HG02938 (cell line): ENCODE measurements around the gene LZIC.

Source experiments
- ATAC-seq: cut with Tn5 transposase; IDR thresholded peaks from one replicate; pipeline ENCODE4 v1.9.1; 2021; ENCODE audit warnings: mild to moderate bottlenecking, moderate library complexity; ENCODE audit not compliant: unreplicated experiment

Gene LZIC

DNA sequence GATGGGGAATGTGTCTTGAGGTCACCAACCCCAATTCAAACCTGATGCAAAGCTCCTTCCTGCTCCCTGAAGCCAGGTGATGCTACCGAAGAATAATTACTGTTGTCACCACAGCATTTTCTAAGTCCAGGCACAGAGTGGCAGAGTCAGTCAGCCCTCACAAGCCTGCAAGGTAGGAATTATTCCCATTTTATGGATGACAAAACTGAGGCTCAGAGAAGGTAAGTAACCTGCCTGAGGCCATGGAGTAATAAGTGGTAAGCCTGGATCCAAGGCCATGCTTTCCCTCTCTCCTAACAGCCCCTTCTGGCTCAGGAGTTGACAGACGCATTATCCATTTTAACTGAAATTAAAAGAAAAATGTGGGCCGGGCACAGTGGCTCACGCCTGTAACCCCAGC lies 56.1 kb downstream of the LZIC start:
- ATAC-seq: no peak

DNA sequence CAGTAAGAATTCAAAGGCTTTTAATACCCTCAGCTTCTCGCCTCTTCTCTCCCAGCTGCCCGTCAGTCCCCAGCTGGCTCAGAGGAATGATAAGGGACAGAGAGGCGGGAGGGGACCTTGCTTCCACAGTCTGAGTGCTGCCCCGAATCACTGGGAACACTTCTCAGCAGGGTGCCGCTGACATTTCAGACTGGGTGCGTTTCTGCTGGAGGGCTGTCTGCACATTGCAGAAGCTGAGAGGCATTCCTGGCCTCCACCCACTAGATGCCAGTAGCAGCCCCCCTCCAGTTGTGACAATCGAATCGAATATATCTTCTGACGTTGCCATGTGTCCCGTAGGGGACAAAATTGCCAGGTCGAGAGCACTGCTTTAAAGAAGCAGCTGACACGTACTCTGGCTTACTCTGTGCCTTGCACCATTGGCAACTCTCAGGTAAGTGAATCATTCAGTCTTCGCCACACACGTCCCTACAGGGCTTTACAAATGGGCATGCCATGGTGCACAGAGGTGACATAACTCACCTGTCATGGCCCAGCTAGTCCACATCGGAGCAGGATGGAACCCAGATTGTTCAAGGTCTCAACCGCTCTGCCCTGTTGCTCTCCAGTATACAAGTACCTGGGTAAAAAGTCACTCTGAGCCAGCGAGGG lies 57.0 kb downstream of the LZIC start:
- no peak for ATAC-seq

DNA sequence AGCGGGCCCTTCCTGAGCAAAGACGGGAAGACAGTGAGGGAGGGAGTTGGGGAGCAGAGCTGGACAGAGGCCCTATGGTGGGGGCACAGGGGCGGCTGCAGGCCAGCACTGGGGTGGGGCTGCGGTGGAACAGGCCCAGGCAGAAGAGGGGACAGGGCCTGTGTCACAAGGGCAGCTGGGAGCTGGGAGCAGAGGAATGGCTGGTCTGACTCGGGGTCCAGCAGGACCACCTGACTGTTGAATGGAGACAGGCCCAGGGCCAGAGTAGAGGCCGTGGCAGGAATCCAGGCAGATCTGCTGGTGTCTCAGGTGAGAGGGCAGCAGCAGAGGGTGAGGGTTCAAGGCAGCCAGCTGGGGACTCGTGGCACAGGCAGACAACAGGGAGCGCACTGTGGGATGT lies 58.4 kb downstream of the LZIC start:
- no peak for ATAC-seq

DNA sequence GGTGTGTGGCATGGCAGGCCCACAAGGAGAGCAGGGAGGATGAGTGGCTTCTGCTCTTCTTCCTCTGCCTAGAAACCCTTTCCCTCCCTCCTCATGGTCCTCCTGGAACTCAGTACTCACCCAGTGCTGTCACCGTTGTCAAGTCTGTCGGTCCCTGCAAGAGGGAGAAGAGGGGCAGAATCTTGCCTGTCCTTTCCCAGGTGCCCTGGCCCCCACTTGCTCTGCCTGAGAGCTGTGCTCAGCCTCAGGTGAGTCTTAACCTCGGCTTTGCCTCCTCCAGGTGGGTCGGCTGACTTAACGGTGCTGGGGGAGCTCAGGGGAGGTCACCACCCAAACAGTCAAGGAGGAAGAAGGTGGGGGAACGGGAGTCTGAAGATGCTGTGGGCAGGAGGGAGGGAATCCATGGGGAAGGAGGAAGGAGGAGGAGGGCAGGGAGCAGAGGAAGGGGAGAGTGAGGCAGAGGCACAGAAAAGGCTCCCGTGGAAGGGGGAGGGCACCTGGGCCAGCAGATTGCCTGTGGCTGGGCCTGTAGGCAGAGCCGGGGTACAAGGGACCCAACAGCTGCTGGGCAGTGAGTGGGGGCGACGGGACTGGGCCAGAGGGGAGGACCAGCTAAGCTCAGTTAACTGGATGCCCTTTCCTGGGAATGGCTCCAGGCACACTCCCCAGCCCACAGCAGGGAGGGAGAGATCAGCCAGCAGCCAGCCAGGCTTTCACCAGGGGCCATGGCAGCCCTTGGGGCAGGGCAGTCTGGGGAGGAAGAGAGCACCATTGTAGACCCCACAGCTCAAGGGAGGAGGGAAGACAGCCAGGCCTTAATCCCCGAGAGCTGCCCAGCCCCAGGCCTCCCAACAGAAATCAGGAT lies 59.4 kb downstream of the LZIC start:
- no peak for ATAC-seq

DNA sequence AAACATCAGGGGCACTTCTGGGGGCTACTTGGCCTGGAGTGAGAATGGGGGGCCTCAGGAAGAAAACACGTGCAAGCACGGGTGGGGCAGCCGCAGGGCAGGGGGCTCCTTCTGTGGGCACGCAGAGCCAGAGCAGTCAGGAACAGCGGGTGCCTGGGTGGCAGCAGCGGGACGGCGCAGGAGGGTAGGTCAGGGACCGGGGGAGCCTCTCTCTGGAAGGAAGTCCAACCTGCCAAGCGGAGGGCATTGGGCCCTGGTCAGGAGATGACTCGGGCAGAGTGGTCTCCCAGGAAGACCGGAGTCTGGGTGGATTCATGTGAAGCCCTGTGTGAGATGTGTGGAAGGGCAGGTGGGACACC lies 60.3 kb downstream of the LZIC start:
- no peak for ATAC-seq

DNA sequence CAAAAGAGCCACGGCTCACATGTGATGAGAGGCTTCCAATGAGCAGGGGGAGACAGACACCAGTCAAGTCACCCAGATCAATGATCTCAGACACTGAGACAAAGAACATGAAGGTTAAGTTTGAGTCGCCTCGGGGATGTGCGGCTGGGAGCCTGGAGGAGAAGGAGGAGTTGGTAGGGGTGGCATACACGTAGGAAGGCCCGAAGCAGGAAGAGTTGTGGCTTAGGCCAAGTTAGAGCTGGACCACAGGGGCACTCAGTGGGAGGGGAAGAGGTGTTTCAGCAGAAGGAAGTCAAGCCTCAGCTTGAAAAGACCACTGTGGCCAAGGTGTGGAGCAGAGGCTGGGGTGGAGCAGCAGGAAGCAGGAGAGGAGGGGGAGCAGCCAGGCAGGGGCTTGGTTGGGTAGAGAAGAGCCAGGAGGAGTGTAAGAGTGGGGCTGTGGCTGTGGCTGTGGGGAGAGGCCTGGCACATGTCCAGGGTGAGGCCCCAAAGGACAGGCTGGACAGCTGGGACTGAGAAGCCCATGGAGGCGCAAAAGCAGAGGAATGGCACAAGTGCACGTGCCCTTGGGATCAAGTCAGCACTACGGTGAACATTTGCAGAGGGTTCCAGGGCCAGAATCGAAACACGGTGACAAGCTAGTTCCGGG lies 60.8 kb downstream of the LZIC start:
- ATAC-seq: no peak

DNA sequence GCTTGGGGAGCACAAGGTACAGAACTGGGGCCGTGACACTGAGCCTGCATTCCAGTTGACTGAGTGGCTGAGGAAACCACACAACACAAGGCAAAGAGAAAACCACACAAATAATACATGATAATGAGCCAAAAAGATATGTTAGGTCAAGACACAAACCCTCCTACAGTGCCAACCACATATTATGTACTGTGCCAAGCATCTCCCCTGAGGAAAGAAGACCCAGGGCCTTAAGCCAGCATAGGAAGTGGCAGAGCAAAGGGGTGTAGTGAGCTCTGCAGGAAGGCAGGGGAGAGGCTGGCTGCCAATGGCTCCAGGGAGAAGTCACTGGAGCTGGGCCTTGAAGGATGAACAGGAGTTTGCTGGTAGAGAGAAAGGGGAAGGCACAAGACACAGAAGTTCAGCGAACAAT lies 61.3 kb downstream of the LZIC start:
- no peak for ATAC-seq
